Cardiac fibroblast (primary cell): ENCODE data around the gene RPH3AL.

Experiments used
- DNase-seq, 2 donors: peaks; one replicate each; pipeline versions ENCODE4 v3.0.0 to v3.0.0-alpha.2; 2010; ENCODE audit warnings: low read depth in 2 of 2
- H3K4me3 ChIP-seq, 2 donors: replicated peaks in 1 of 2; 1 replicate in 1 of 2; 2 replicates in 1 of 2; pipeline ENCODE4 v1.5.1; 2011; ENCODE audit warnings: low read depth in 2 of 2, low read length in 2 of 2, mild to moderate bottlenecking in 2 of 2, moderate library complexity in 1 of 2
- TF ChIP-seq, protein P1 (sequence below): IDR thresholded peaks from one replicate; pipeline ENCODE4 v1.5.1; 2011; ENCODE audit warnings: low read depth, mild to moderate bottlenecking, low read length, inconsistent platforms

Gene RPH3AL

DNA sequence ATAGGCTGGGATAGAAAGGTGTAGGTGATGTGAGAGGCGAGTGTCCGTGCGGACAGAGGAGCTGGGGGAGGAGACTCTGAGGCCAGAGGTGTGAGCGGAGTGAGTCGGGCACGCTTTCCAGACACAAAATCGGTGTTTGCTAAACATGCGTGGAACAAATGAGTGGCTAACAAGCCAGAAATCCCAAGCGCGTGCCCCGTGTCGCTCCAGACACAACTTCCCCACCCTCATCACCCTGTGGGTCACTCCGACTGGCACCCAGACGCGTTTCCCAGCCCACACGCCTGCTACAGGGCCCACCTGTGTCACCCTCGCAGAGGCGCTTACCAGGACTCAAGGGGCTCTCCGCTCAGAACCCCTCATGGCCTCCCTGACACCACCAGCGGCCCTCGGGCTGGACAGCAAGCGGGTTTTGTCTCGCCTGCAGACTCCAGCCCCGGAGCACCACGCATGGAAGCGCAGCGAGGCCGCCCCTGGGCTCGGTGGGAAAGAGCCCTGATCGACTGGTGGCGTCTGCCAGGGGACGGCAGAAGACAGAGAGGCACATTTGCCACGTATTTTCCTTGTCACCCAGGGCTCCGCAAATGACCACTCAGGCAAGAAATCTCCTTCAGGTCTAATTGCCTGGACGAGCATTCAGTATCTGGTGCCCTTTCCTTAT lies 6.0 kb upstream of the RPH3AL start:
- TF ChIP-seq, protein P1, sequence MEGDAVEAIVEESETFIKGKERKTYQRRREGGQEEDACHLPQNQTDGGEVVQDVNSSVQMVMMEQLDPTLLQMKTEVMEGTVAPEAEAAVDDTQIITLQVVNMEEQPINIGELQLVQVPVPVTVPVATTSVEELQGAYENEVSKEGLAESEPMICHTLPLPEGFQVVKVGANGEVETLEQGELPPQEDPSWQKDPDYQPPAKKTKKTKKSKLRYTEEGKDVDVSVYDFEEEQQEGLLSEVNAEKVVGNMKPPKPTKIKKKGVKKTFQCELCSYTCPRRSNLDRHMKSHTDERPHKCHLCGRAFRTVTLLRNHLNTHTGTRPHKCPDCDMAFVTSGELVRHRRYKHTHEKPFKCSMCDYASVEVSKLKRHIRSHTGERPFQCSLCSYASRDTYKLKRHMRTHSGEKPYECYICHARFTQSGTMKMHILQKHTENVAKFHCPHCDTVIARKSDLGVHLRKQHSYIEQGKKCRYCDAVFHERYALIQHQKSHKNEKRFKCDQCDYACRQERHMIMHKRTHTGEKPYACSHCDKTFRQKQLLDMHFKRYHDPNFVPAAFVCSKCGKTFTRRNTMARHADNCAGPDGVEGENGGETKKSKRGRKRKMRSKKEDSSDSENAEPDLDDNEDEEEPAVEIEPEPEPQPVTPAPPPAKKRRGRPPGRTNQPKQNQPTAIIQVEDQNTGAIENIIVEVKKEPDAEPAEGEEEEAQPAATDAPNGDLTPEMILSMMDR, result no peak
- no peak for DNase-seq

DNA sequence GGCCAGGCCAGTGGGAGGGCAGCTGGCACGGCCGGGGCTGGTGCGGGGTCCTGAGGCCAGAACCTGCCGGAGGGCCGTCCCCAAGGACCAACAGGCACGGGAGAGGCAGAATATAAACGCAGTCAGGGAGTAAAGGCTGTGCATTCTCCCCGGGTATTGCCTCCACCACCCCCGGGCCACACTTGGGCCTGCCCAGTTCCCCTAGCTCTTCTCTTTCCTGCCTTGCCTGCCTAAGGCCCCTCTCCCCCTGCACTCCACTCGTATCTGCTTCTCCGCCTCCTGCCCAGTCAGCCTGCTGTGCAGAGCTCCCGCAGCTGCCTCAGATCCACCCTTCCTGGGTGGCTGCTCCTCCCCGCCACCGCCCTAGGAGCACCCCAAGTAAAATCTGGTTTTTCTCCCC lies 5.0 kb upstream of the RPH3AL start:
- TF ChIP-seq, protein P1, result no peak
- no peak overlapping the region for H3K4me3 ChIP-seq
- DNase-seq, result no peak

More for the DNA sequence above, 6.0 kb upstream of the RPH3AL start:
- no peak overlapping the region for H3K4me3 ChIP-seq

DNA sequence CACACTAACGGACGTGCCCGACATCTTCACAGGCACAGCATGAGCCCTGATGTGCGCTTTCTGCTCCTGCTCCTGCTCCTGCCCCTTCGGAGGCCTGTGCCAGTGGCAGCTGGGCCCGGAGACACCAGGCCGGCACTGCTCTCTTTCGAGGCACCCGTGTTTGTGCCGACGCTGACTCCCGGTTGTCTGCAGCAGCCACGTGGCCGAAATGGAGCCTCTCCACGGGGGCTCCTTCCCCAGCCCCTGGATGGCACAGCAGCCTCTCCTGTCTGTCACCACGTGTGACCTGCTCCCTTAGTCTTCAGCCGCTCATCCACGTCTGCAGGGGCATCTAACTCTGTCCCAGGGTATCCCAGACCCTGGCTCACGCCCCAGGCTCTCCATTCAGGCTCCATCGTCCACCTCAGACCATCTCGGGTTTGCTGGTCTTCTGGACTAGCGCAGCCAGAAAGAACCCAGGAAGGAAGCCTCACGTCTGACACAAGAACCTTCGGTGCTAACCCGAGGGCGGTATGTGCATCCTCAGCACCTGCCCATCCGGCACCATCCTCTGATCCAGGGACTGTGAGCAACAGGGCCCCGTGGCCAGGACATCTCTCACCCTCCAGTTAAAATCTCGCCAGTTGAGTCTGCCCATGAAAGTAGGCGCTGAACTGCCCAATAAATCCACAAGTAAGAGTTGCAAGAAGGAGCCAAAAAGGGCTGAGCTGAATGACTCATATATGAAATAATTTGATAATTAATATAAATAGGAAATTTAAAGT lies 4.2 kb upstream of the RPH3AL start:
- TF ChIP-seq, protein P1, result no peak
- no peak overlapping the region for H3K4me3 ChIP-seq
- no peak for DNase-seq

DNA sequence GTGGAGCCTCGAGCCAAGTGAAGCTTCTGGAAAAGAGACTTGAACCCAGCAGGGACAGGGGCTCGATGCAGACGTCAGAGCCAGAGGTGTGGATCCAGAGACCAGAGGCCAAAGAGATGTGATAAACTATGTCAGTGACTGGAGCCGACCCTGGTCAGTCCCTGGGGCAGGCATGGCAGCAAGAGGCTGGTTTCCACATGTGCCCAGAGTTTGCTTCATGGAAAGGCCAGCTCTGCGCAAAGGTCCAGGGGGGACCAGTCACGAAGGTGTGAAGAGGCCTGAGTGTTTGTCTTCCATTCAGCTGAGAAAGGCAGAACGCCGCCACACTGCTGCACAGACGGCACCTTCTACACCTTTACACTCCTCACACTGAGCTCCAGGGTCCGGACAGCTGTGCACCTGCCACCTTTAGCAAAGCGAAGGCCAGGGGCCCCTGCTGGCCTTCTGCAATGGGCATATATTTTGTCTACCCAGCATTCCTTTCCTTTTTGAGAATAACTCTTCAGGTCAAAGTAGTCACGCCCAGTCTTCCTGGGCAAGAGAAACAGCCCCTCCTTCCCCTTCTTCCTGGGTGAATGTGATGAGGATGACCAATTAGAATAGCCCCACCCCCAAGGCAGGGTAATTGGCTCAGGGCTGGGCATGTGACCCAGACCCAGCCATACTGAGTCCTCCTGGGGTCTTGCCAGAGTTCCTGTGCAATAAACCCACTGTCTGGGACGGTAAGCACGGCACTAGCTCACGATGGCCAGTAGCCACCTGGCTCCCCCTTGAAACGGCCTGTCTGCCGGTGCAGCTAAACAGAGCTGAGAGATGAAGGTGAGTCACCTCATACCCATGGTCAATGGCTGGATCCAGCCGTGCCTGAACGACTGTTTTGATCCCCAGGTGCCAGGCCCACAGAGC lies 2.3 kb upstream of the RPH3AL start:
- no peak overlapping the region for H3K4me3 ChIP-seq
- DNase-seq, result no peak
- TF ChIP-seq, protein P1, result no peak

DNA sequence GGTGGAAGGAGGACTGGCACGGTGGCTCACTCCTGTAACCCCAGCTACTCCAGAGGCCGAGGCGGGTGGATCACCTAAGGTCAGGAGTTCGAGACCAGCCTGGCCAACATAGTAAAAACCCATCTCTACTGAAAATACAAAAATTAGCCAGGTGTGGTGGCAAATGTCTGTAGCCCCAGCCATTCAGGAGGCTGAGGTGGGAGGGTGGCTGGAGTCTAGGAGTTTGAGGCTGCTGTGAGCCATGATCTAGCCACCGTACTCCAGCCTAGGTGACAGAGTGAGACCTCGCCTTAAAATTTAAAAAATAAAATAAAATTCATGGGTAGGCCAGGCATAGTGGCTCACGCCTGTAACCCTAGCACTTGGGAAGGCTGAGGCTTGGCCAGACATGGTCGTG lies 1.2 kb upstream of the RPH3AL start:
- TF ChIP-seq, protein P1, result no peak
- no peak for DNase-seq
- no peak overlapping the region for H3K4me3 ChIP-seq

DNA sequence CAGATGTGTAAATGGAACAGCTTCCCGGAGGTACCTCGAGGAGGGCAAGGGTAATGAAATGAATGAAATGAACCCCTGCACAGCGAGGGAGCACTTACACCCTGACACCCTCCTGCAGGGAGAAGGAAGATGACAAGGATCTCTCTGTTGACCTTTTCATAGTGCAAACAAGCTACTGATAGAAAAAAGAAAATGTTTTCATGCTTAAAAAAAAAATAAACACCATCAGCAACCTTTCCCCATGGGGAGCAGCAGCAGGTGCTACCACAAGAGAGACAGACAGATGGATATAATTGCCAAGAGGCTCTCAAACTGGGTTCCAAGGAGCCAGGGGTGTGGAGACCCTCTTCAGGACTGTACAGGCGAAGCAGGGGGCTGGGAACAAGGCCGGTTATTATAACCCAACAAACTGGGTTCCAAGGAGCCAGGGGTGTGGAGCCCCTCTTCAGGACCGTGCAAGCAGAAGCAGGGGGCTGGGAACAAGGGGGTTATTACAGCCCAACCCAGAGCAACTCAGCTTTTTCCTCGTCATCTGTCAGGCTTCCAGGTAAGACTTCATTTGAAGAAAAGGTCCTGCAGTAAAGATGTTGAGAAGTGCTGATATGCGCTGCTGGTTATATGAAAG lies 718 bp upstream of the RPH3AL start:
- no peak overlapping the region for H3K4me3 ChIP-seq
- DNase-seq, result no peak
- TF ChIP-seq, protein P1, result no peak
